GM21447 (cell line): ENCODE data around the gene TOX2.

Experiments used
- ATAC-seq: cut with Tn5 transposase; IDR thresholded peaks from one replicate; pipeline ENCODE4 v1.9.1; 2021; ENCODE audit not compliant: unreplicated experiment

The TOX2 gene

DNA sequence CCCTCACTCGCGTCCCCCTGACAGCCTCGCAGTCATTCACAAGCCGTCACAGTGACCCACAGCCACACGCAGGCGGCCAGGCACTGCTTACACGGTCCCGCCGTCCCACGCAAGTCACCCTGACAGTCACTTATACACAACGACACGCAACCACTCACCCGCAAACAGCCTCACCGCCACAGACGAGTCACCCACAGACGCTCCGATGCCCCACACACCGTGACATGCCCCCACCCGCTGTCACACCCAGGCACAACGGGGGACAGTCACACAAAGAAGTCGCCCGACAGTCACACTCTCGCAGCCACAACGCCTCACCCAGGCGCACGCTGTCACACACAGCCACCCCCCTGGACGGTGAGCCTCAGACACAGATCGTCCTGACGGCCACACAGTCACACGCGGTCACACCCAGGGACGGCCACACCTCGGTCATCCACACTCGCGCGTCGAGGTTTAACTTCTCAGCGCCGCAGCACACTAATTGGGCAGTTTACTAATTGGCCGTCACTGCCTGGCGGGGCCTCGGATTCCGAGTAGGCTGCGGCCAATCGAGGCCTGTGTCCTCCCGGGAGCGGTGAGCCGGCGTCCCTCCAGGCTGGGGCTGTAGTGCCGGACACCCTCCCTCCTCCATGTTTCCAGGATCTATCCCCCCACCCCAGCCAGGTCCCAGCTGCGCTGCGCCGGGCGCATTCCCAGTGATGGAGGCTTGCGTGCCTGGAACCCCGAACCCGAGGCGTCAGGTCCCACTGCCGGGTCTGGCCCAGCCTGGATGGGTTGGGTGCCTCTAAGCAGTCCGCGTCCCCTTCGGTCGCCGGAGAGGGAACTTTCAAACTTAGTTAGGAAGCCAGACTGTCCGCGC is 790 bp downstream of the TOX2 start:
- no peak for ATAC-seq

DNA sequence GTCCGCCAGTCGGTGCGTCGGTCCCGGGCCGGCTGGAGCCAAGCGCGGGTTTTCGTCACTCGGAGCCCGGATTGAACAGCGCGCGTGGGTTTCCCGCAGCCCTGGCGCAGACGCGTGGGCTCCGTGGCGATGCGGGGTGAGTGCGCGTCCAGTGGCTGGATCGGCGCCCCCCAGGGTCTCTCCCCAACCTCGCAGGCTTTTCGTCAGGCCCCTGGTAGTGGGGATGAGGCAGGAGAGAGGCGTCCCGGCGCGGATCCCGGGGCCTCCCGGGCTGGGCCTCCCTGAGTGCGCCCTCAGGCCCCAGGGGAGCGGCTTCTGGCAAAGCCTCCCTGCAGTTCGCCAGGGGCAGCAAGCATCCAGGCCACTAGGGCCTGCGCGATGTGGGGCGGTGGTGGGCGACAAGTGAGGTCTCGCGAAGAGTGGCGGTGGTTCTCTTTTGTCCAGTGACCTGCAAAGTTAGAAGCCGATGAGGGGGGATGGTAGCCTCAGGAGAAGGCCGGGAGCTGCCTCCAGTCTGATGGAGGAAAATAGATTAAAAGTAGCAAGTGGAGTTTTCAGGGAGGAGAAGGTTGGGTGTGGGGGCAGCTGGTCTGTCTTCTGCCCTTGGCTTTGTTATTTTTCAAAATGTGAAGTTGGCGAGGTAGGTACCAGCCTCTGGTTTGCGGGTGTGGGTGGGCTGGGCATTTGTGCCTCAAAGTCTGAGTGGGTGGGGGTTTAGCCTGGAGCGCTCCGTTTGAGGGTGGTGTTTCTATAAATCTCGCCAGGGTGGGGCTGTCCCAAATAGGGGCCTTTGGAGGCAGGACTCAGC is 1.6 kb downstream of the TOX2 start:
- no peak for ATAC-seq

DNA sequence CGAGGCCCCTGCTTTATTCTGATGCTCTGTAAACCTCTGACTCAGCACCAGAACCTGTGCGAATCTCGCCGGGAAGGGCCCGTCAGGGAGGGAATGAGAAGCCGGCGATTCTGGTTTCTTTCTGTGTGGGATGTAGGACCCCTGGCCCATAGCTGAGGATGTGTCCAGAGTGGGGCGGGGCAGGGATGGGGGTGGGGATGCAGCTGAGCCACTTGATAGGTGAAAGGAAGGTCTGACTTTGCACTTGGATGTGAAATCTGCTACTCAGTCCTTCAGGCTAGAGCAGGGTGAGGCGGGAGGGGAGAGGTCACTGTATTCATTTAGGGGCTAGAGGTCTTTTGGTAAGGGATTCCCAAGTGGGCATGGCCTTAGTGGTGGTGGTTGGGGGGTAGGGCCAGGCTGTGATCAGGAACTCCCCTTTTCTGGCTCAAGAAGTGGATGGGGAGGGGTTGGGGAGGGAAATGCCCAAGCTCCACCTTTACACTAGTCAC is 2.3 kb downstream of the TOX2 start:
- no peak for ATAC-seq

DNA sequence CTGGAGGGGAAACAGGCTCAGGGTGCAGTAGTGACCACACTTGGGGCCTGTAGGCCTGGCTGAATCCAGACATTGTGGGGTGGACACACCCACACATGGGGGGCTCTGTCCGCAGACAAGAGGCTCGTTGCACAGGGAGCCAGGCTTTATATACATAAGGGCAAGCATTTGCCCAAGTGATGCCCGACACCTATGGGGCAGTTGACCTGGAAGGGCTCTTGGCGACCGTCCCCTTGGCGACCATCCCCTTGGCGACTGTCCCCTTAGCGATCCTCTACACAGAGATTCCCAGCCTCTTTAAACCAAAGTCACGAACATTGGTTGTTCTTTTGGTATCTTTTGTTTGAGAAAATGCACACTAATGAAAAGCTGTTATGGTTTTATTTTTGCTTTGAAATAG is 2.7 kb downstream of the TOX2 start:
- ATAC-seq, result no peak

DNA sequence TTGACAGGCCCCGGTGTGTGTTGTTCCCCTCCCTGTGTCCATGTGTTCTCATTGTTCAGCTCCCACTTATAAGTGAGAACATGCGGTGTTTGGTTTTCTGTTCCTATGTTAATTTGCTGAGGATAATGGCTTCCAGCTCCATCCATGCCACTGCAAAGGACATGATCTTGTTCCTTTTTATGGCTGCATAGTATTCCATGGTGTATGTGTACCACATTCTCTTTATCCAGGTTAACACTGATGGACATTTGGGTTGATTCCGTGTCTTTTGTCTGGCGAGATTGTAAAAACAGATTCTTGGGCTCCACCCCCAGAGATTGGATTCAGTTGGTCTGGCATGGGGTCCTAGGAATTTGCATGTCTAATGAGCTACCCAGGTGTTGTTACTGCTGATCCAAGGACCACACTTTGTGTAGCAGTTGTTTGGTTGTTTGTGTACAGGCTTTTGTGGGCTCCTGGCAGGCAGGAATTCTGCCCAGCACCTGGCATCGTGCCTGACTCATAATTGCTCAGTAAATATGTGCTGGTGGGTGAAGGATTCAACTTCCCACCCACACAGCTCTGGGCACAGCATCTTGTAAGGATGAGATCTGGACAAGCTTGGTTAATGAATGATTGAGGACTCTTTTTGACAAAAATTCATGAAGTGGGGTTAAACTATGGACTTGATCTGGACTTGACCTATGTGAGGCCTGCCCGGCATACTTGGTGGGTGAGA is 5.2 kb downstream of the TOX2 start:
- no peak for ATAC-seq

DNA sequence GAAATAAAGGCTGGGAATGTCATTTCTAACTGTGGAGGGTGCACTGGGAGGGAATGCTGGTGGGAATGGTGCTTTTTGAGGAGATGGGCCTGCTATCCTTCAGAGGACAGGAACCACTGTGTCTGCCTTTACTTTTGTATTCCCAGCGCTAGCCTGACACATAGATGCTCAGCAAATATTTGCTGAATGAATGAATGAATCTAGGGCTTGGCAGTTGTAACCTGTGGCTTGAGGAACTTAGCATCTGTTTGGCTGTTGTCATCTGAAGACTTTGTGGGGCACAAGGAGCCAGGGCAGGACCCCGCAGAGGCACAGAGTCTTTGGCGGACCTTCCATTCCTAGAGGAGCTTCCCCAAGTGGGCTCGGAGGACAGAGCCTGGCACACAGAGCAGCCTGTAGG is 6.1 kb downstream of the TOX2 start:
- no peak for ATAC-seq

DNA sequence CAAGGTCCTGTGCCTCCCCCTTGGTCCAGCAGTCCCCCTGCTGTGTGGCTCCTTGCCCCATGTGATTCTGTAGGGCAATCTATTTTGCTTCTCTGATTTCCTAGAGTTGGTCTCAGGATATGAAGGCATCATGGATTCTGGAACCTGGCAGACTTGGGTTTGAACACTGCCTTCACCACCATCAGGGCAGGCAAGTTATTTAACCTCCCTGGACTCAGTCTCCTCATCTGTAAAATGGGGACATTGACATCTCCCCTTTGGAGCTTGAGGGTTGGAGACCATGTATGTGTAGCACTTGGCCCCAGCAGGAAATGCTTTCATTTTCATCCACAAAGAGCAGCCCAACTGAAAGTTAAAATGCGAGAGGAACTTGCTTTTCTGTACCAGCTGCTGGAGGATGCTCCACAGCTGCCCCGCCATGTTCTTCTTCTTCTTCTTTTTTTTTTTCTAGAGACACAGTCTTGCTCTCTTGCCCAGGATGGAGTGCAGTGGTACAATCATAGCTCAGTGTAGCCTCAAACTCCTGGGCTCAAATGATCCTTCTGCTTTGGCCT is 6.7 kb downstream of the TOX2 start:
- ATAC-seq, result peak; percentile 49

DNA sequence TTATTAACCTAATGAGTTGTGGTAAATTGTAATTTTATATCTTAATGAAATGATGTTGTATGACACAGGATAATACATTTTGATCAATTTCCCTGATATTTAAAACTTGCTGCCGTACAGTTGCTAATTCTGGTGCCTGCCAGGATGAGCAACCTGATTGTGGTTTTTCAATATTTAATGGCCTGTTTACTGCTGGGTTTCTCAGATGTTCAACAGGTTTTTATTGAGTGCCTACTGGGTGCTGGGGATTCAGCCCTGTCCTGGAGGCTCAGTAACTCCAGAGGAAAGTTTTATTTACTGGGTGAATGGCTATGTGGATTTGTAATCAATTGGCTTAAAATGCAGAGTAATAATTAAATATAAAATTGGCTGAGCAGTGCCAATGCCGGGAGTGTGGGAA is 8.0 kb downstream of the TOX2 start:
- ATAC-seq, result no peak

DNA sequence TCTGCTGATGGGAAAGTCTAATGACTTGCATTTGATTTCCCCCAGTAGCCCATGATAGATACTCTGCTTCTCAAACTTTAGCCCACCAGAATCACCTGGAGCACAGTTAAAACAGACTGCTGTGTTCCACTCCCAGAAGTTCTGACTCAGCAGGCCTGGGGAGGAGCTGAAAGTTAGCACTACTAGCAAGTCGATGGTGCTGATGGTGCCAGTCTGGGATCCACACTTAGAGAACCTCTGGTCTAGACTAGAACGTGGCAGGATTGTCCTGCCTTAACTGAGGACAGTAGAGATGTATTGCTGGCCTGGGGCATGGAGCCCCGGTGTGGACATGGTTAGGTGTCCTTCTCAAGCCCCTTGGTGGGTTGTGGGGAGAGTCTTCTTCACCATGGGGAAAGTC is 8.7 kb downstream of the TOX2 start:
- no peak for ATAC-seq

DNA sequence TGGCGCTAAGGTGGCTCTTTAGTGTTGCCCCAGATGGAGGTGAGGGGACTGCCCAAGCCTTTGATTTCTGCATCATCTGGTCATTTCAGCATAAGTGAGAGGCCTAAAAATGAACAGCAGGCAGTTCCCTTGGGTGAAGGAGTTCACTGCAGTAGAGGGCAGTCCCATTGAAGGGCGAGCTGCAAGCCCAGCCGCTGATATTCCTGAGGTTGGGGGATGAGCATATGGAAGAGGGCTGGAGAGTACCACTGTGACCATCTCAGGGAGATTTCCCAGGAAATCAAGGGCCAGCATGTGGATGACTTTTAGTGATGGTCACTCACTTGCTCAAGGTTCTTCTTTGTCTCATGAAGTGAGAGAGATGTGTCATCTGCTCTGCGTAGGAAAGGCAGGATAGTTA is 9.3 kb downstream of the TOX2 start:
- no peak for ATAC-seq

DNA sequence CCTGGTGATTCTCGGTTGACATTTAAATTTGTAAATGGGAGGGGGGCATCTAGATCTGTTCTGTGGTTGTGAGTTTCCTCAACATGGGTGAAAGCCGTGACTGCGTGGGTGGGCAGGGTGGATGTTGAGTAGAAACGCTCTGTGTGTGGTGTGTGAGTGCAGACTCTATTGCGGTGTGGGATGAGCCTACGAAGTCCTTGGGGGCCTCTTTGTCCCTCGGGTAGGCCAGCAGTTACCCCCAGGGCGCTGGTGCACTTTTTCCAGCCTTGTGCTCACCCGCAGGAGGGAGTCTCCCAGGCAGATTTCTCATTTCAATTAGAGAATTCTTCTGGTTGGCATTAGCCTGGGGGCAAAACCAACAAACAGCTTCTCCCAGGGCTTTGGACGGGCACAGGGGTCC is 10.6 kb downstream of the TOX2 start:
- no peak for ATAC-seq

DNA sequence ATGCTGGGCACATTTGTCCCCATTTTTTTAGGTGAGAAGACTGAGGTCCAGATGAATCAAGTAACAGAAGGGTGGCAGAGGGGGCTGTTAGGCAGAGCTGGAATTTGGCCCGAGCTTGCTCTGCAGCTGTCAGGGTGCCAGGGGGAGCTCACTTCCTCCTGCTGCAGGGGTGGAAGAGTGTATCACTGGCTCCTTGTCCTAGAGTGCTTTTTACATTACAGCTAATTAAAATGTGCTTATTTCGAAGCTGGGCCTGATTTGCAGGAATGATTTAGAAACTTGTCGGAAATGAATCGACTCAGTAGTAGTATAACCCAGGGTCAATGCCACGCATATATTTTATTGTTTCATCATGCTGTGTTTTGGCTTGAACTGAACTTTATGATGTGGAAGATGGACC is 11.1 kb downstream of the TOX2 start:
- no peak for ATAC-seq

DNA sequence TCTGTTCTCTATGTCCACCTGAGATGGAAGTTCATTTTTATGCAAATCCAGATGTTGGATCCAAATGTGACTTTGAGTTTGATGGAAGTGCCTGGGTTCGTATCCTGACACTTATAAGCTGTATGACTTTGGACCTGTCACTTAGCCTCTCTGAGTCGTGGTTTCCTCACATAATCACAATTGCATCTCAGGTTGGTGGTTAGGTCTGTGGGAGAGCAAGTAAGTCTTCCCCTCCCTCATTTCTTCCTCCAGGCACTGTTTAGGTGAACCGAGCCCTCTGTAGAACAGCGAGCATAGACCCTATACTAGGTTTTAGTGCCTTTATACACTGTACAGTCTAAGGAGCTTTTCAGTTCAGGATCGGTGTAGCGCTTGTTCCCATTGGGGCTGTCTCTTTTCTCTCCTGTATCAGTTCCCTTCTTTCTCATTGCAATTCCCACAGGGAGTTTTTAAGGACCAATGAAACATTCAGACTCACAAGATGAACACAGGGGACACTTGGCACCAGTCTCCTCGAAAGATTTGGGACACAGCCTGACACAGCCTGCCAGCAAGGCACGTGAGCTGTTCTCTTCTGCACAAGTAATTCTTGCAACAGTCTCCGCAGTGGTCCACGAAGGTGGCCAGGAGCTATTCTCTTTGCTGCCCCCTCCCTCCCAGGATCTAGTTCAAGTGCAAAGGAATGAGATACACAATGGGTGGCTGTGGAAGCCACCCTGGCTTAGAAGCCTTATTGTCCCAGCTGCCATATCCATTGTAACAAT is 11.8 kb downstream of the TOX2 start:
- no peak for ATAC-seq

DNA sequence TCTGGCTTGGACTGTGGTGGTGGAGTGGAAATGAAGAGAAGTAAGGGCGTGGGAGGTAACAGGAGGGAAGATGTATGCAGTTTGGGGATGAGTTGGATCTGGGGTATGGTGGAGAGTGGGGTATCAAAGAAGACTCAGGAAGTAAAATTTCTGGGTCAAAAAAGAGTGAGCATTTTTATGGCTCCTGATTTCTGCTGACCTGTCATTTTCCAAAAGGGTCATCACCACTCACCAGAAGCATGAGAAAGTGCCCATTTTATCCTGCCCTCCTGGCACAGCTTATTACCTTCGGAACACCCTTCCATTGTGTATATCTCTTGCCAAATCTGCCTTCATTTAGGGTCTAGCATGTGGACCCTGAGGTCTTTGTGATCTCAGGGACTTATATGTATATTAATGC is 17.3 kb downstream of the TOX2 start:
- no peak for ATAC-seq

DNA sequence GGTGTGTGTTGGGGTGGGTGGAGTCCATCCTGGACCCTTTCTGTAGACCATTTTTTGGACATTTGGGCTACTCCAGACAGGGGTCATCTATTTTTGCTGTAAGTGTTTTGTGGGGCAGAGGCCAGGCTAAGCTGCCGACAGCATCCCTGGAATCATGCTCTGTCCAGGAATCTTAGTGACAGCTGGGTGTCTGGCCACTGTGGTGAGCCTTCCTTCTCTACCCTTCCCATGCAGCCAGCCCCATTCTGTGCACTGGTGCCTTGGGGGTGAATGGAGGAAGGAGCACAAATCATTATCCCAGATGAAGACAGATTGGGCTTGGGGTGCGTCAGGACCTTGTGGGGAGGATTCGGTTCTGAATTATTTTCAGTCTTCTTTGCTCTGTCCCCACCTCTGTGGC is 20.2 kb downstream of the TOX2 start:
- no peak for ATAC-seq

DNA sequence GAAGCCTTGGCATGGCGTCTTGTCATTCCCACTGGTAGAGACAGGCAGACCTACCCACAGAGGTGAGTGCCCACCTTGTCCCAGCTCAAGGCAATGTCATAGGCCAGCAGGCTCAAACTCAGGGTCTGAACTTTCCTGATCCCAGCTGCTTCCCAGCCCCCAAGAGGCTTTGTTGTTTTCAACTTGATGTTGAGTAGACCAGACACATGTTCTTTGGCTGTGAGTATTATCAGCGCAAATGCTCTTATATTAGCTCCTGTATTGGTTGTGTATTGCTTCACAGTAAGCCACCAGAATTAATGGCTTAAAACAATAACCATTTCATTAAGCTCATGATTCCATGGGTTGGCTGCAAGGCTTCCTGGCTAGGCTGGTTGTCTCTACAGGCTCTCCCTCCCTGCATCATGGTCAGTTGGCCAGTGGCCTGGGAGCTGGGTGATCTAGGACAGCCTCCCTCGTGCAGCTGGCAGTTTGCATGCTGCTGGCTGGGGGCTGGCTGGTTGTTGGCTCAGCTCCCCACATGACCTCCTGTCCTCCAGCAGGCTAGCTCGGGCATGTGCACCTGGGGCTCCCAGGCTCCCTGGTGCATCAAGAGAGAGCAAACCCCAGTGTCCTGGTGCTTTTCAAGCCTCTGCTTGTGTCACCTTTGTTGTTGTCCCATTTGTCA is 21.6 kb downstream of the TOX2 start:
- no peak for ATAC-seq

DNA sequence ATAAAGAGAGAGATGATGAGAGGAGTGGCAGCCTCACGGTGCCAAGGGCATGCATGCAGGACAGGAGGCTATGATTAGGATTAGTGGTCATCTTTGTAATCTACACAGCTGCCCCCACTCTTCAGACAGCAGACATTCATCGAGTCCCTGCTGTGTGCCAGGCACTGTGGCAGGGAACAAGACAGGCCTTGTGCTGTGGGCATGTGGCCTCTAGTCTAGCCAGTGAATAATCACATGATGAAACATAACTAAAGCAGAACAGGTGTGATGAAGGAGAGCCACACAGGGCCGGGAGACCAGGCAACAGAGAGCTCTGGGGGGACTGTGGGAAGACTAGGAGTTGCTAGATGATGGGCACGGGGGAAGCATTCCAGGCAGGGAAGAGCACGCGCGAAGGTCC is 22.2 kb downstream of the TOX2 start:
- ATAC-seq, result no peak

DNA sequence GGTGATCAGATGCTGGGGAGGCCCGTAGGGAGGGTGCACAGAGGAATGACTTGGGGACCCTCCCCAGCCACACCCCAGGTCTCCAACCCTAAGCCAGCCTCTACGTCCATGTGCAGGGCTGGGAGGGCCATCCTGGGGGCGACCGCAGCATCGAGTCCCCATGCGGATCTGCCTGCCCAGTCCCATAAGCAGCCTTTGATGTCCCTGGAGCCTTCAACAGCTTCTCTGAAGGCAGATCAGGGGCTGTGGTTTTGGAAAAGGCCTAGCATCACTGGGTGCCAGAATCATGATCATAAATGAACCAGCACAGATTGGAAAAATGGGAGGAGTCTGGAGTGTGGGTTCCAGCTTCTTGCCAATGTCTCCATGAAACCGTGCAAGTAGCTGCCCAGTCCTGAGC is 22.9 kb downstream of the TOX2 start:
- no peak for ATAC-seq

DNA sequence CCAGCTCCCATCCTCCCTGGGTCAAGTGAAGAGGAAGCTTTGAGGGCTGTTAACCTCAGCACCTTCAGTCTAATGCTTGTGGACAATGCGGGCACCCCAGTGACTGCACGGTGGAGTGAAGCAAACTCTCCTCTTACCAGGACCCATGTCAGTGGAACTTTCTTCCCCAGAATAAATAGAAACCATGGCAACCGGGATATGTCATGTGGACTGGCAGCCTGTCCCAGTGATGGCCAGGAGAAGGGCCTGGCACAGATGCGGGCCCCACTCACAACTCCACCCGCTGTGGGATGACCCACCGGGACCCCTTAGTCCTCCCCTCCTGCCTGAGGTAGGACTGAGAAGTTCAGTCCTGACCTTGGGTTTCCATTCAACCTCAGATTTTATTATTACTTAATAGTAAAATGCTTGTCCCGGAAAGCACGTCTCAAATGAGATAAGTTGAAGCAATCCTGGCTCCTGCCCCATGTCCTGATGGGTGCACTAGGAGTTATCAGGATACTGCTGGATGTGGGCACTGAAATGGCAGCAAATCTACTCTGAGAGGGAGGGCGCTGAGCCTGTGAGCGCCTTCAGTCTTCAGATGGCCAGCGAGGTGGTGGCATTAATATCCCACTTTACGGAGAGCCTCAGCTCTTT is 23.5 kb downstream of the TOX2 start:
- no peak for ATAC-seq
